HG03175 (cell line): ENCODE results near the gene AIMP1.

Experiments used
- ATAC-seq: cut with Tn5 transposase; IDR thresholded peaks from one replicate; pipeline ENCODE4 v1.9.1; 2021; ENCODE audit warnings: mild to moderate bottlenecking, moderate library complexity; ENCODE audit not compliant: unreplicated experiment

The AIMP1 gene

DNA sequence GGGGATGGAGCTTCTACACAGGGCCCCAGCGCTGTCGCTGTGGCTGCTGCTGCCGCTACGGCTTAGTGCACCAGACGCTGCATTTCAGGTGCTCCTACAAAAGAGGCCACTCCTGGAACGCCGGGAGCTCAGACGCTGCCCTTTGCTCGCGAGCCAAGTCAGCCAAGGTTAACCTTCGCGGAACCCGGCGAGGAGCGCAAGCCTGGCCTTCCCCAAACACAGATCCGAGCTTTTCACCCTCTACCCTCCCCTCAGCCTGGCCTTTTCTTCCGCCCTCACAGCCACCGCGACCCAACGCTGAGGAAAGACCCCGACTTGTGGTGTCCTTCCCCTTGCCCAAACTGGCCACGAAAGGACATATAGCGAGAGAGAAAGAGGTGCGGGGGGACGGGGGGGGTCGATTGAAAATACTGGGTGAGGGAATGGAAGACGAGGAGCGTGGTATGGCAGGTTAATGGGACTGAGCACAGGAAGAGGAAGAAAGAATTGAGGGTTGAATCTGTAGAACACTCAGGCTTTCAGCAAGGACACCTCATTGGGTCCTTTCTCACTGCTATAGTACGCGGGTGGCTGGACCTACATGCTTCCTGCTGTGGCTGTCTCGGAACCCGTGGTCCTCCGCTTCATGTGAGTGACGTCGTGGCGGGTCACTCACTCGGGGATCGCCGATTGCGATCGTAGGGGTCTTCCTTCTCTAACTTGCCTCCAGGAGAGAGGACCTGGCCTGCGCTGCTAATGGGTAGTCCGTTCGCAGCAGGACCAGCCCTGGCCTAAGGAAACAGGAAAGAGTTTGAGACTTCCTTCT is at the start of gene AIMP1, which contains the start of gene TBCK:
AIMP1 (plus strand) TSS at position 583 of the 805 bp plus-strand sequence. CDS start 8,460 bp downstream, outside the sequence.
TBCK (minus strand) TSS at position 242 of the 805 bp plus-strand sequence. CDS start 7,249 bp downstream, outside the sequence.
- ATAC-seq: peak; percentile 86

GRCh38 chr4:106268786-106269185 is 47.6 kb upstream of the AIMP1 start:
- no peak for ATAC-seq

DNA sequence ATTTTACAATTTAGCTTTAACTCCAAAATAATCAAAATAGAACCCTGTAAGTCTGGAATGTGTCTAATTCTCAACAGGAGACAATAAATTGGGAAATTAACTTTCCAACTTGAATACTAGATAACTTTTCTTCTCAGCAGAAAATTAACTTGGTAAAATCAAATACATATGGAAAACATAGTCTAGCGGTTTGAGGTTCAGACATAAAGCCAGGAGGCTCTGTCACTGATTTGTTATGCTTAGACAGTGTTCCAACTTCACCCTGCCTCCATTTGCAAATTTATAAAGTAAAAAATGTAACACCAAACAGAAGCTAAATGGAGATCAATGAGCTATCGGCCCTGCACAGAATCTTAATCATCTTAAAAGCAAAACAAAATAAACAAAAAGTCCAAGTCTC is 46.6 kb upstream of the AIMP1 start:
- ATAC-seq: no peak

GRCh38 chr4:106270736-106271135 is 45.6 kb upstream of the AIMP1 start:
- no peak for ATAC-seq

DNA sequence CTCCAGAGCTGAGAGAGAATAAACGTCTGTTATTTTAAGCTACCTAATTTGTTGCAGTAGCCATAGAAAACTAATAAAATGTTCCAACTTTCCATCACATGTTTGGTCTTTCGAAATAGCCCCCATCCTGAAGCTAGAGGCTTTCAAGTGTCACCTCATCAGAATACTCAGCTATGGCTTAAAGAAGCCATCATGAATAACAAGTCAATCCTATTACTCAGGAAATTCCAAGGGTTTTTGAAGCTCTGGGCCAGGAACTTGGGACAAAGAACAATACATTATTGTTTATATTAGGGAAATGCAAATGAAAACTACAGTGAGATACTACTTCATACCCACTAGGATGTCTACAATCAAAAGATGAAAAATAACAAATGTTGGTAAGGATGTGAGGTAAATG is 42.5 kb upstream of the AIMP1 start:
- no peak for ATAC-seq

GRCh38 chr4:106277140-106277675 is 39.1 kb upstream of the AIMP1 start:
- ATAC-seq: no peak

- no peak for ATAC-seq
Measured at GRCh38 chr4:106284227-106284626, 32.1 kb upstream of the AIMP1 start.

GRCh38 chr4:106286611-106287010 is 29.7 kb upstream of the AIMP1 start:
- no peak for ATAC-seq

GRCh38 chr4:106287353-106287969 is 28.9 kb upstream of the AIMP1 start:
- ATAC-seq: no peak

DNA sequence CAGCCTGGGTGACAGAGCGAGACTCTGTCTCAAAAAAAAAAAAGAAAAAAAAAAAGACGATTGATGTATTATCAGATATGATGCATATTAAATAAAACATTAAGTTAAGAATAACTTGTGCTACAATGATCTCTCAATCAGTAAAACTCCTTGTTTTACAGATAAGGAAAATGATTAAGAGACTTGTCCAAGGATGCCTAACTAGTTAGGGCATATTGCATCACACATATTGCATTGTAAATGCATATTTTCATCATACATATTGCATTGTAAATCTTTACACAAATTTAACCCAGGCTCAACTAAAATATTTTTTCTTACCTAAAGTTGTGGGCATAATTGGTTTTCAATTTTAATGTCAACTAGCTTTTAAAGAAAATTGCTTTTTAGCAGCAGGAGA is 26.6 kb upstream of the AIMP1 start:
- ATAC-seq: no peak

- ATAC-seq: no peak
Measured at GRCh38 chr4:106291678-106292077, 24.7 kb upstream of the AIMP1 start.

DNA sequence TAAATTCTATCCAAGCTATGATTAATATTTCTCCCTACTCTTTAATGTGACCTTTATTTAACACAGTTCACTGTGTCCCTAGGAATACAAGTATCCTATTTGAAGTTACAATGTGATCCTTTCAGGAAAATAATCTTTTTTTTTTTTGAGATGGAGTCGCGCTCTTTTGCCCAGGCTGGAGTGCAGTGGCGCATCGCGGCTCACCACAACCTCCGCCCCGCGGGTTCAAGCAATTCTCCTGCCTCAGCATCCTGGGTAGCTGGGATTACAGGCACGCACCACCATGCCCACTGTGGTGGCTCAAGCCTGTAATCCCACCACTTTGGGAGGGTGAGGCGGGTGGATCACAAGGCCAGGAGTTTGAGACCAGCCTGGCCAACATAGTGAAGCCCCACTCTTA is 22.3 kb upstream of the AIMP1 start:
- no peak for ATAC-seq

- ATAC-seq: no peak
Measured at GRCh38 chr4:106297245-106298035, 18.9 kb upstream of the AIMP1 start.

DNA sequence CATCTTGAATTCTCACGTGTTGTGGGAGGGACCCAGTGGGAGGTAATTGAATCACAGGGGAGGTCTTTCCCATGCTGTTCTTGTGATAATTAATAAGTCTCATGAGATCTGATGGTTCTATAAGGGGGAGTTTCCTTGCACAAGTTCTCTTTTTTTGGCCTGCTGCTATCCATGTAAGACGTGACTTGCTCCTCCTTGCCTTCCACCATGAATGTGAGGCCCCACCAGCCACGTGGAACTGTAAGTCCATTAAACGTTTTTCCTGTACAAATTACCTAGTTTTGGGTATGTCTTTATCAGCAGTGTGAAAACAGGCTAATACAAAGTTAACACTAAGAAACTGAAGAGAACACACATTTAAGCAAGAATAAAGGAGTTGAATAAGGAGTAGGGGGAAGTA is 16.4 kb upstream of the AIMP1 start:
- ATAC-seq: no peak

DNA sequence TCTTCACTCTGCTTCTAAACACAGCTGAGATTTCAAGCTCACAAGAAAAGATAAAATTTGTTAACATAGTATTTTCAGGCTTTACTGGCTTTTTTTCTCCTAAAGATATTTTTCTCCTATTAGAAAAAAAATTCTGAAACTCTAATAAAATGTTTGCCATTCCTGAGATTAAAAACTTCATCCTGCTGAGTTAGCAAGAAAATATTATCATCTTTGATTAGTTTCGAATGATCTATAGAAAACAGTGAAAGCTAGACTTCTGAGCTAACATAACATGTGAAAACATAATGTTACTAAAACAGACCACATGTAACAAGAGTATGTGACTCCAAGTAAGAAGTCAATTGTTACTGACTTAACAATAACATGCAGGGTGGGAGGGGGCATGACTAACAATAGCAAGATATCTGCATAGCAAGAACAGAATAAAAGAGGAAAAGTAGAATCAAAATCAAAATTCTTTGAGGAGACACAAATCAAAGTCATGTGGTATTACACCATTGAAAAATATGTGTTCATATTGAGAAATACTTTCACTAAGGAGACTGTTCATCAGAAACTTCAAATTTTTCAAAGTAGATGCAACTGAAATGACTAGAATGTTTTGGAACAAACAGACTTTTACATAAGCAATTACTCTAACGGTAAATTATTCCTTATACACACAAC is 14.8 kb upstream of the AIMP1 start:
- ATAC-seq: no peak

GRCh38 chr4:106302062-106302438 is 14.3 kb upstream of the AIMP1 start:
- no peak for ATAC-seq

DNA sequence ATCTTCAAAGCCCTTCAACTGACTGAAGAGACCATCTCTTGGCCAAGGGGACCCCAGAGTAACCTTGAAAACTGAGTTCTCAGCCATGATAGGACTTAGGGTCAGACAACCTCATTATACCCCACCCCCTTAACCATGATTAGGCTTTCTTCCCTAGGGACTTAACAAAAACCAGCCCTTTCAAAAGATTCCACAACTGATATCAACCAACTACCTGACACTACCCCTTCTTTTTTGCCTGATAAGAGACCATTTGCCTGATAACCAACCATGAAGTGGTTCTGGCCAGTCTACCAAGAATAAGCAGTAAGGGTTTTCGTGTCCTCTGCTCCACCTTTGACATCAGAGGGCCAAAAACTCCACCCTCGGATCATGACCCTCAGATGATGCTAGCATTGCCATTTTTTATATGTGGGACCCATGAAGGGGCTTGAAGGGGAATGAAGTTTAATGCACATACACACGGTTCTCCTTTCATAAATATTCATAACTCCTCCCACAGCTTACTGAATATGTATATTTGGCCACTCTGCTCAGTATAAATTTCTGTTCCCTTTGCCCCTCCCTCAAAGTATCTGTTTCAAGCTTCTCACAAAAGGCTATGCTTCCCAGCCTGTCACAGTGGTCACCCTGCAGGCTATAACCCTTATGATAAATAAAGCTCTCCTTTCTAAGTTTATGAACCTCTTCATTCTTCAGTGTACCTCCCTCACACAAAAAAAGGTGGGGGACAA is 12.6 kb upstream of the AIMP1 start:
- no peak for ATAC-seq

DNA sequence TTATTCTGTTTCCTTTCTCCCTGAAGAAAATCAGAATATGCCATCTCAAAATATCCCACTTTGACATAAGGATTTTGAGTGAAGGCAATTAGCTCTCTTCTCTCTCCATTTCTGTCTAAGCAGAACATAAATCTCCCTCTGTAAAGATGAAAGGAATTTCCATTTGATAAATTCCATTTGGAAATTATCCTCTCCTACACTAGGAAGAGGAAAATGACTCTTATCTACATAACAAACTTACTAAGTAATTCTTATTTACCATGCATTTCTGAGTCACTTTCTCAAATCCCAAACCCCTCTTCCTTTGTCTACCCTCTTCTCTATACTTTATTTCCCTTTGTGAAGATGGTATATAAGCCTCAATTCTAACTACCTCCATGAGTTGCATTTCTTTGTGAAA is 11.7 kb upstream of the AIMP1 start:
- ATAC-seq: no peak

GRCh38 chr4:106305435-106306055 is 10.8 kb upstream of the AIMP1 start:
- no peak for ATAC-seq

GRCh38 chr4:106306561-106306960 is 9.8 kb upstream of the AIMP1 start:
- no peak for ATAC-seq
